Neural cell (in vitro differentiated cells): Measurements from ENCODE around the gene CD2. TPM values are rescaled to one million over a fixed set of nuclear protein-coding genes. Genes with fewer than 3 reads are reported as not detected.

ENCODE experiments used
- H2AFZ ChIP-seq: fragments of 200-600, 300-800 bp; sonication (generic), shearing (Covaris generic); 2 replicates; pipeline ENCODE4 v1.6.0; 2014; ENCODE audit warnings: low read depth, mild to moderate bottlenecking, antibody characterized with exemption, low read length, moderate library complexity
- H3F3A ChIP-seq: fragments of 200-600 bp; shearing (Covaris generic); 2 replicates; pipeline ENCODE4 v1.6.1; 2016; ENCODE audit warnings: mild to moderate bottlenecking, moderate library complexity, mixed read lengths, antibody characterized with exemption, low read length; ENCODE audit not compliant: insufficient read depth, poor library complexity, severe bottlenecking
- H3K27ac ChIP-seq: fragments of 200-600, 300-800 bp; sonication (generic), shearing (Covaris generic); 2 replicates; pipeline ENCODE4 v1.5.1; 2014; ENCODE audit warnings: mild to moderate bottlenecking, low read length, moderate library complexity
- H3K27me3 ChIP-seq: fragments of 300-800, 200-600 bp; sonication (generic), shearing (Covaris generic); 2 replicates; pipeline ENCODE4 v1.6.0; 2014; ENCODE audit warnings: mild to moderate bottlenecking, low read depth, low read length, moderate library complexity; ENCODE audit not compliant: insufficient read depth
- H3K36me3 ChIP-seq: fragments of 300-800, 200-600 bp; sonication (generic), shearing (Covaris generic); 2 replicates; pipeline ENCODE4 v1.5.1; 2014; ENCODE audit warnings: mild to moderate bottlenecking, antibody characterized with exemption, low read length, moderate library complexity; ENCODE audit not compliant: insufficient read depth
- H3K4me2 ChIP-seq: fragments of 300-800, 200-600 bp; sonication (generic), shearing (Covaris generic); 2 replicates; pipeline ENCODE4 v1.6.0; 2014; ENCODE audit warnings: mild to moderate bottlenecking, low read length
- H3K4me3 ChIP-seq: fragments of 300-800, 200-600 bp; sonication (generic), shearing (Covaris generic); 2 replicates; pipeline ENCODE4 v1.5.1; 2014; ENCODE audit warnings: mild to moderate bottlenecking, low read length, moderate library complexity
- H3K79me2 ChIP-seq: fragments of 200-600 bp; shearing (Covaris generic); replicated peaks from 2 replicates; pipeline ENCODE4 v1.6.0; 2014; ENCODE audit warnings: mild to moderate bottlenecking, low read length, moderate library complexity; ENCODE audit not compliant: insufficient read depth
- H3K9ac ChIP-seq: fragments of 300-800, 200-600 bp; sonication (generic), shearing (Covaris generic); 2 replicates; pipeline ENCODE4 v1.6.1; 2016; ENCODE audit warnings: mild to moderate bottlenecking, low read length, mixed read lengths
- H3K9me2 ChIP-seq: fragments of 200-600 bp; shearing (Covaris generic); 2 replicates; pipeline ENCODE4 v1.6.1; 2016; ENCODE audit warnings: mild to moderate bottlenecking, low read length, mixed read lengths; ENCODE audit not compliant: insufficient read depth
- H3K9me3 ChIP-seq: fragments of 200-600, 300-800 bp; sonication (generic), shearing (Covaris generic); 2 replicates; pipeline ENCODE4 v1.6.1; 2016; ENCODE audit warnings: mild to moderate bottlenecking, mixed run types, low read length, moderate library complexity, mixed read lengths
- H4K20me1 ChIP-seq: fragments of 200-600 bp; shearing (Covaris generic); 2 replicates; pipeline ENCODE4 v1.6.1; 2016; ENCODE audit warnings: mild to moderate bottlenecking, mixed run types; ENCODE audit not compliant: insufficient read depth
- EP300 ChIP-seq: fragments of 450-650 bp; conservative IDR thresholded peaks from 2 replicates; pipeline ENCODE4 v1.6.1; 2014; ENCODE audit warnings: antibody characterized with exemption, mild to moderate bottlenecking, moderate library complexity; ENCODE audit not compliant: poor library complexity, severe bottlenecking
- EZH2 ChIP-seq: fragments of 200-600, 300-800 bp; shearing (Covaris generic), sonication (generic); IDR thresholded peaks from 2 replicates; pipeline ENCODE4 v1.6.1; 2014; ENCODE audit warnings: antibody characterized with exemption, low read length, borderline replicate concordance, mild to moderate bottlenecking; ENCODE audit not compliant: insufficient read depth, poor library complexity, severe bottlenecking
- MXI1 ChIP-seq: fragments of 450-650 bp; conservative IDR thresholded peaks from 2 replicates; pipeline ENCODE4 v1.6.1; 2014; ENCODE audit warnings: antibody characterized with exemption, mild to moderate bottlenecking; ENCODE audit not compliant: poor library complexity, severe bottlenecking
- POLR2AphosphoS5 ChIP-seq: IDR thresholded peaks from 2 replicates; pipeline ENCODE4 v1.6.1; 2012
- RAD21 ChIP-seq: fragments of 450-650 bp; conservative IDR thresholded peaks from 2 replicates; pipeline ENCODE4 v1.6.1; 2014; ENCODE audit warnings: antibody characterized with exemption, mild to moderate bottlenecking, moderate library complexity
- SMC3 ChIP-seq: fragments of 450-650 bp; conservative IDR thresholded peaks from 2 replicates; pipeline ENCODE4 v1.6.1; 2014; ENCODE audit warnings: antibody characterized with exemption, mild to moderate bottlenecking, moderate library complexity; ENCODE audit not compliant: poor library complexity
- TAF1 ChIP-seq: IDR thresholded peaks from 2 replicates; pipeline ENCODE4 v1.6.1; 2012; ENCODE audit warnings: low read depth
- polyA plus RNA-seq: library from polyadenylated mRNA; depleted of rRNA; stranded (reverse); fragments of >200 nt; gene quantifications from 2 replicates; pipeline ENCODE4 v1.2.3, GENCODE V29; 2014
- TF ChIP-seq, protein P1 (sequence below): fragments of 450-650 bp; IDR thresholded peaks from 2 replicates; pipeline ENCODE4 v1.5.1; 2014; ENCODE audit warnings: antibody characterized with exemption, mild to moderate bottlenecking, moderate library complexity; ENCODE audit not compliant: poor library complexity, severe bottlenecking
- TF ChIP-seq, protein P2 (sequence below): IDR thresholded peaks from 2 replicates; pipeline ENCODE4 v1.6.1; 2012; ENCODE audit warnings: borderline replicate concordance

Gene CD2
- polyA plus RNA-seq, 1 donor from 2014 or later = not detected

DNA sequence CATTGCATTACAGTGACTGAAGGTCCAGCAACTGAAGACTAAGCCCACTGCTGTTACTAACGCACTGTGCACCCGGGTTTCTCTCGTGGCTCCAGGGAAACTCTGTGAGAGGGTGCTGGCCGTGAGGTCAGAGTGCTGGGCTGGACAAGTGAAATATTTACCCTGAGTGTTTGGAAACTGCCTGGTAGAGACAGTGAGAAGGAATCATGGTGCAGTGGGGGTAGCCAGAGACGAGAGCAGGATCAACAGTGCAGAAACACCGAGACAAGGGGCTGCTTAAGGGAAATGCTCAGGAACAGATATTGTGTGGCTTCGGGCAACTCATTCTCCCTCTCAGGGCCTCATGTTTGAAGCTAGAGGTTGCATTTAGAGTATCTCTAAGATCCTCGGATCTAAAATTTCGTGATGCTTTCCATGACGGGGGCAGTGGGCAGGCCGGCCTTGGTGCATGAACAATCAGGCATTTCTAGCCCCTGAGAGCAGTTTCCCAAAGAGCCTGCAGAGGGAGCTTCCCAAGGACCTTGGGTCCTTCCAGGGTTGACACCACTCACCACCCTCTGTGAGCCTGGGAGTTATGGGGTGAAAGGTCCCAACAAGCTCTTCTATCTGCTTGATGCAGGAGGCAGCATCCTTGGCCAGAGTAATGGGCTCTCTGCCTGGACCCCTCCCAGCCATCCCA is 9.7 kb downstream of the CD2 start:
- H3F3A ChIP-seq = no peaks in the 10 kb centered on the region
- no peak overlapping the region for H3K9ac ChIP-seq
- no peak overlapping the region for H3K4me3 ChIP-seq
- no peaks in the 10 kb centered on the region for H3K27me3 ChIP-seq
- no peaks in the 10 kb centered on the region for H3K79me2 ChIP-seq
- H3K4me2 ChIP-seq = no peak overlapping the region
- TF ChIP-seq RAD21 = no peak
- TF ChIP-seq EP300 = no peak
- no peak for TF ChIP-seq TAF1
- TF ChIP-seq, protein P1, sequence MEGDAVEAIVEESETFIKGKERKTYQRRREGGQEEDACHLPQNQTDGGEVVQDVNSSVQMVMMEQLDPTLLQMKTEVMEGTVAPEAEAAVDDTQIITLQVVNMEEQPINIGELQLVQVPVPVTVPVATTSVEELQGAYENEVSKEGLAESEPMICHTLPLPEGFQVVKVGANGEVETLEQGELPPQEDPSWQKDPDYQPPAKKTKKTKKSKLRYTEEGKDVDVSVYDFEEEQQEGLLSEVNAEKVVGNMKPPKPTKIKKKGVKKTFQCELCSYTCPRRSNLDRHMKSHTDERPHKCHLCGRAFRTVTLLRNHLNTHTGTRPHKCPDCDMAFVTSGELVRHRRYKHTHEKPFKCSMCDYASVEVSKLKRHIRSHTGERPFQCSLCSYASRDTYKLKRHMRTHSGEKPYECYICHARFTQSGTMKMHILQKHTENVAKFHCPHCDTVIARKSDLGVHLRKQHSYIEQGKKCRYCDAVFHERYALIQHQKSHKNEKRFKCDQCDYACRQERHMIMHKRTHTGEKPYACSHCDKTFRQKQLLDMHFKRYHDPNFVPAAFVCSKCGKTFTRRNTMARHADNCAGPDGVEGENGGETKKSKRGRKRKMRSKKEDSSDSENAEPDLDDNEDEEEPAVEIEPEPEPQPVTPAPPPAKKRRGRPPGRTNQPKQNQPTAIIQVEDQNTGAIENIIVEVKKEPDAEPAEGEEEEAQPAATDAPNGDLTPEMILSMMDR = no peak
- H3K36me3 ChIP-seq = no peaks in the 10 kb centered on the region
- no peaks in the 10 kb centered on the region for H3K9me3 ChIP-seq
- H3K9me2 ChIP-seq = no peaks in the 10 kb centered on the region
- no peaks in the 10 kb centered on the region for H4K20me1 ChIP-seq
- no peak overlapping the region for H3K27ac ChIP-seq
- H2AFZ ChIP-seq = no peak overlapping the region

DNA sequence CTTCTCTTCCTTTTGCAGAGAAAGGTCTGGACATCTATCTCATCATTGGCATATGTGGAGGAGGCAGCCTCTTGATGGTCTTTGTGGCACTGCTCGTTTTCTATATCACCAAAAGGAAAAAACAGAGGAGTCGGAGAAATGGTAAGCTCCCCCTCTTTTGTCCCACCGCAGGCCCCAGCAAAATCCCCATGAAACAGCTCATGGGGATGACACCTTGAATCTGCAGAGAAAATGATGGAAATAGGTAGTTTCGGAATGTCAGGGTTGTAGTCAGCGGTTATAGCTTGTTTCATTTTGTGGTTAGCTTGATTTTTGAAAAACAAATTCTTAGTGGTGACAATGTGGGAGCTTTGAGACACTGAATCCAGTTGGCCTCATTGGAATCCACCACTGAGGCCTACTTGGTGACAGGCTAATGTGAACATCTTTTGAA is 10.3 kb downstream of the CD2 start:
- Histone ChIP-seq H3K9me2 (no peaks in the 10 kb centered on the region), H3K27me3 (no peaks in the 10 kb centered on the region), H3K4me2 (no peak overlapping the region), H3K36me3 (no peaks in the 10 kb centered on the region), H3K27ac (no peak overlapping the region), H3F3A (no peaks in the 10 kb centered on the region), H2AFZ (no peak overlapping the region), H3K9me3 (no peaks in the 10 kb centered on the region), H4K20me1 (no peaks in the 10 kb centered on the region), H3K79me2 (no peaks in the 10 kb centered on the region), H3K9ac (no peak overlapping the region), H3K4me3 (no peak overlapping the region)
- TF ChIP-seq, protein P2, sequence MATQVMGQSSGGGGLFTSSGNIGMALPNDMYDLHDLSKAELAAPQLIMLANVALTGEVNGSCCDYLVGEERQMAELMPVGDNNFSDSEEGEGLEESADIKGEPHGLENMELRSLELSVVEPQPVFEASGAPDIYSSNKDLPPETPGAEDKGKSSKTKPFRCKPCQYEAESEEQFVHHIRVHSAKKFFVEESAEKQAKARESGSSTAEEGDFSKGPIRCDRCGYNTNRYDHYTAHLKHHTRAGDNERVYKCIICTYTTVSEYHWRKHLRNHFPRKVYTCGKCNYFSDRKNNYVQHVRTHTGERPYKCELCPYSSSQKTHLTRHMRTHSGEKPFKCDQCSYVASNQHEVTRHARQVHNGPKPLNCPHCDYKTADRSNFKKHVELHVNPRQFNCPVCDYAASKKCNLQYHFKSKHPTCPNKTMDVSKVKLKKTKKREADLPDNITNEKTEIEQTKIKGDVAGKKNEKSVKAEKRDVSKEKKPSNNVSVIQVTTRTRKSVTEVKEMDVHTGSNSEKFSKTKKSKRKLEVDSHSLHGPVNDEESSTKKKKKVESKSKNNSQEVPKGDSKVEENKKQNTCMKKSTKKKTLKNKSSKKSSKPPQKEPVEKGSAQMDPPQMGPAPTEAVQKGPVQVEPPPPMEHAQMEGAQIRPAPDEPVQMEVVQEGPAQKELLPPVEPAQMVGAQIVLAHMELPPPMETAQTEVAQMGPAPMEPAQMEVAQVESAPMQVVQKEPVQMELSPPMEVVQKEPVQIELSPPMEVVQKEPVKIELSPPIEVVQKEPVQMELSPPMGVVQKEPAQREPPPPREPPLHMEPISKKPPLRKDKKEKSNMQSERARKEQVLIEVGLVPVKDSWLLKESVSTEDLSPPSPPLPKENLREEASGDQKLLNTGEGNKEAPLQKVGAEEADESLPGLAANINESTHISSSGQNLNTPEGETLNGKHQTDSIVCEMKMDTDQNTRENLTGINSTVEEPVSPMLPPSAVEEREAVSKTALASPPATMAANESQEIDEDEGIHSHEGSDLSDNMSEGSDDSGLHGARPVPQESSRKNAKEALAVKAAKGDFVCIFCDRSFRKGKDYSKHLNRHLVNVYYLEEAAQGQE = no peak
- TF ChIP-seq TAF1 (no peak), SMC3 (no peak), EZH2 (no peak), POLR2AphosphoS5 (no peak), RAD21 (no peak), MXI1 (no peak), EP300 (no peak)
- TF ChIP-seq, protein P1 = no peak
